ENCODE data around the gene RPL36.

Gene RPL36

DNA sequence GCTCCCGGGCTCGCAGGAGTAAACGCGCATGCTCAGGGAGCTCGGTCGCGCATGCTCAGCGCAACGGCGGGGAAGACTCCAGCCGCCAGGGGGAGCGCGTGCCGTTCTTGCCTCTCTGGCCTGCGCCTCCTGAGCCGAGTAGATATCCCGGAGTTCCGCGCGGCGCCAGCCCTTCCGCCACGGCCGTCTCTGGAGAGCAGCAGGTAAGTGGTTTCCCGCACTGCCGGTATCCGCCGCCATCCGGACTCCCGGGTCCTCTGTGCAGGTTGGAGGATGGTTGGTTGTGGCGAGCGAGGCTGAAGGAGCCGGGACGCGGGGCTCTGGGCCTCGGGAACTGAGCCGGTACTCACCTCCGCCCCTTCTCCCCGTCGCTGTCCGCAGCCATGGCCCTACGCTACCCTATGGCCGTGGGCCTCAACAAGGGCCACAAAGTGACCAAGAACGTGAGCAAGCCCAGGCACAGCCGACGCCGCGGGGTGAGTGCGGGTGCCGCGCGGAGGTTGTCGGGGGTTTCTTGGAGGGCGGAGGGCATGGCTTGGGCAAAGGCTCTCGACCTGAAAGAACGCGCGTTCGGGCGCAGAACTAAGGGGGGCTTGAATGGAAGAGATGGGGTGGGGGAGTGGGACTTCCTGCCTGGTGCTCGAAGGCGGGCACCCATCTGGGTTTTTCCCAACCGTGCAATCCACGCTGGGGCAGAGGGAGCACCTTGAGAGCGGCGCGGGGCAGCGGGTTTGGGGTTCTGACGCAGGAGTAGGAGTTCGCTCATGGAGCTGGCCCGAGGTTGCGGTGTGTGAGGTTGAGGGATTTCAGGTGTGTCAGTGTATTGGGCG, at the start of gene RPL36:
RPL36 (plus strand) TSS at position 171 of the 830 bp plus-strand sequence; CDS start at position 384, 213 bp downstream.
- peak; percentile 75 for ATAC-seq
- Mint-ChIP-seq H3K4me1 (peaks cover 54% of the 10 kb centered on the region), H3K27ac (peak within 1 kb of the TSS; percentile 97), H3K9me3 (no peaks in the 10 kb centered on the region), H3K27me3 (no peaks in the 10 kb centered on the region), H3K4me3 (peak within 1 kb of the TSS; percentile 96), H3K36me3 (peaks cover 42% of the 10 kb centered on the region)

DNA sequence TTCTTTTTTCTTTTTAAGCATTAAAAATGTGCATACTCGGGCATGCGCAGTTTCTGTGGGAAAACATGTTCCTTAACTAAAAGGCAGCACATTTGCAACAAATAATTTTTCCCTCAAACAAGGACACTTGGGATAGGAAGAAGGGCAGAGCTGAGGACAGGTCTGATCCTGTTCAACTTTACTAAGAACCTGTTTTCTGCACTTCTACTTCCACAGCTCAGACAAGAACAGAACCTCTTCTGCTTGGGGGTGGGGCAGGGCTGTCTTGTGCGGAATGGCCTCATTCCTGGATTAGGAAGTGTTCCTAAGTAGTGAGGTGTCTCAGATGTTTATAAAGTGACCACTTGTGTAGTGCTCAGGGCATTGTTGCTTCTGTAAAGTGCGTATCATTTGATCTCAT, 48.9 kb upstream of the RPL36 start:
- H3K9me3 Mint-ChIP-seq: no peaks in the 10 kb centered on the region
- ATAC-seq: no peak
- H3K4me1 Mint-ChIP-seq: peaks cover 50% of the 10 kb centered on the region
- no peaks in the 10 kb centered on the region for H3K27me3 Mint-ChIP-seq
- no peak overlapping the region for H3K27ac Mint-ChIP-seq
- H3K36me3 Mint-ChIP-seq: peaks cover 41% of the 10 kb centered on the region
- H3K4me3 Mint-ChIP-seq: no peak overlapping the region

DNA sequence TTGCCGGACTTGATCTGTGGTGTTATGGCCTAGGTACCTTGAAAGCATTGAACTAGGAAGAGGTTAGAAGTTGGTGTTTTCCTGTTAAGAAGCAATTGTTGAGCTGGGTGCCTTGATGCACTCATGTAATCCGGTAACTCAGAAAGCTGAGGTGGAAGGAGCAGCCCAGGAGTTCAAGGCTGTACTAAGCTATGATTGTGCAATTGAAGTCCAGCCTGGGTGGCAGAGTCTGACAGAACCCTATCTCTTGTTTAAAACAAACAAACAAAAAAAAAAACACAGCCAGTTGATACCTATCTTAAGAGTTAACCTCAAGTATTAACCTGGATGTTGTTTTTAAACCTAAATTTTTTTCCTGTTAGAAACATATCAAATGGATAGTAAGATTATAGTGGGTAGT, 47.9 kb upstream of the RPL36 start:
- no peak overlapping the region for H3K27ac Mint-ChIP-seq
- H3K4me1 Mint-ChIP-seq: peaks cover 59% of the 10 kb centered on the region
- H3K9me3 Mint-ChIP-seq: no peaks in the 10 kb centered on the region
- H3K27me3 Mint-ChIP-seq: no peaks in the 10 kb centered on the region
- no peak for ATAC-seq
- no peak overlapping the region for H3K4me3 Mint-ChIP-seq
- peaks cover 51% of the 10 kb centered on the region for H3K36me3 Mint-ChIP-seq

DNA sequence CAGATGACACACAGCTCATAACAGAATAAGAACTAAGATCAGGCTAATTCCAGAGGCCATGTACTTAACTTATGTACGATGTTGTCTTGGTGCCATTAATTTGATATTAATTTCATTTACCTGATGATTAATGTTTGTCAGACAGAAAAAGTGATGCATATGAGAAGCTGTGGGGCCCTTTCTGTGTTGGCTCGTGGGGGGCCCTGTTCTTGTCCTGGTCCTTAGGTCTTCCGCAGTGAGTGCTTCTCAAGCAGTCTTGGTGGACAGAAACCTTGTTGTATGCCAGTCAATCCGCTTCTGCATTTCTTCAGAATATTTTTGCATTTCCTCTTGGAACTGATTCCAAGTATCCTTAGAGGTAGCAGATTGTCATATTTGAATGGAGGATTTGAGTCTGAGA, 47.0 kb upstream of the RPL36 start:
- peaks cover 51% of the 10 kb centered on the region for H3K4me1 Mint-ChIP-seq

DNA sequence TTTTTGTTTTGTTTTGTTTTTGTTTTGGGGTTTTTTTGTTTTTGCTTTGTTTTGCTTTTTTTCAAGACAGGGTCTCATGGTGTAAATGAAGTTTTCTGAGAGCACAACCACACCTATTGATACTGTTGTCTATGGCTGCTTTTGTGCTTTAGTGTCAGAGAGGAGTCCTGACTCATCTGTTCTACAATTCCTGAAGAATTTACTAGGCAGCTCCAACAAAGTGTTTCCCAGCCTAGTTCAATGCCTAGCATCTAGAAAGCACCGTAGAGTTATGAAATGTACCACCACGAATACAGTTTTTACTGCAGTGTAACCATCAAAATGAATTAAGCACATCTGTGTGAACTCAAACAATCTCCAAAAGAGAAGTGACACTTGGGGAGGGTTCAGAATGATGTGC, 46.1 kb upstream of the RPL36 start:
- H3K4me3 Mint-ChIP-seq: no peak overlapping the region
- peaks cover 51% of the 10 kb centered on the region for H3K4me1 Mint-ChIP-seq
- no peaks in the 10 kb centered on the region for H3K9me3 Mint-ChIP-seq
- ATAC-seq: no peak
- peak overlapping the region; percentile 5 for H3K27ac Mint-ChIP-seq
- no peaks in the 10 kb centered on the region for H3K27me3 Mint-ChIP-seq
- peaks cover 62% of the 10 kb centered on the region for H3K36me3 Mint-ChIP-seq

More for the DNA sequence above, 47.0 kb upstream of the RPL36 start:
- Mint-ChIP-seq H3K27ac (no peak overlapping the region), H3K9me3 (no peaks in the 10 kb centered on the region), H3K27me3 (no peaks in the 10 kb centered on the region), H3K36me3 (peaks cover 56% of the 10 kb centered on the region), H3K4me3 (no peak overlapping the region)
- ATAC-seq: no peak

DNA sequence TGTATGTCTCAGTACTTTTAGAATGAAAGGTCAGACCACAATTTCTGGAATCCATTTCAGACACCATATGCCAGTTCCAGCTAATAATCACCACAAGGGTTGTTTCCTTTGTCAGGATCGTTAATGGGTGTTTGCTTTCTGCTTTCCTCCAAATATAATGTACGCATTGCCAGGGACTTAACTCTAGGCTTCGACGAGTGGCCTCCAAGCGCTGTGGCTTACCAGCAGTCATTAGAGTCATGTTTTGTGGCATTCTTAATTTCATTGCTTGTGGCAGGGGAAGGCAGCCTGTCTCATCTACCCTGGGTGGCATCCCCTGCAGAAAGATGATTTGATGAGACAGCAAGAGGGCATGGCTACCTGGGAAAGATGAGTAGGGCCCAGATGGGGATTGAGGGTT, 44.7 kb upstream of the RPL36 start:
- Mint-ChIP-seq H3K27ac (peak overlapping the region; percentile 22), H3K36me3 (peaks cover 66% of the 10 kb centered on the region), H3K4me3 (no peak overlapping the region)

GRCh38 chr19:5646703-5647102, 43.4 kb upstream of the RPL36 start:
- H3K4me3 Mint-ChIP-seq: no peak overlapping the region
- no peaks in the 10 kb centered on the region for H3K9me3 Mint-ChIP-seq
- H3K4me1 Mint-ChIP-seq: peaks cover 39% of the 10 kb centered on the region
- peak overlapping the region; percentile 48 for H3K27ac Mint-ChIP-seq
- ATAC-seq: no peak
- peaks cover 71% of the 10 kb centered on the region for H3K36me3 Mint-ChIP-seq
- H3K27me3 Mint-ChIP-seq: no peaks in the 10 kb centered on the region

More for the DNA sequence above, 44.7 kb upstream of the RPL36 start:
- Mint-ChIP-seq H3K4me1 (peaks cover 45% of the 10 kb centered on the region), H3K27me3 (no peaks in the 10 kb centered on the region), H3K9me3 (no peaks in the 10 kb centered on the region)
- no peak for ATAC-seq

GRCh38 chr19:5648464-5648863, 41.6 kb upstream of the RPL36 start:
- Mint-ChIP-seq H3K4me1 (peaks cover 35% of the 10 kb centered on the region), H3K36me3 (peaks cover 75% of the 10 kb centered on the region), H3K9me3 (no peaks in the 10 kb centered on the region), H3K27me3 (no peaks in the 10 kb centered on the region), H3K27ac (no peak overlapping the region), H3K4me3 (no peak overlapping the region)
- ATAC-seq: no peak

- H3K27ac Mint-ChIP-seq: no peak overlapping the region
- H3K4me1 Mint-ChIP-seq: peaks cover 8% of the 10 kb centered on the region
- no peaks in the 10 kb centered on the region for H3K9me3 Mint-ChIP-seq
- H3K27me3 Mint-ChIP-seq: no peaks in the 10 kb centered on the region
- H3K4me3 Mint-ChIP-seq: no peak overlapping the region
- no peak for ATAC-seq
- H3K36me3 Mint-ChIP-seq: peaks cover 75% of the 10 kb centered on the region
These were observed 38.7 kb upstream of the RPL36 start for GRCh38 chr19:5651361-5651760.

GRCh38 chr19:5652261-5652660, 37.8 kb upstream of the RPL36 start:
- no peaks in the 10 kb centered on the region for H3K4me1 Mint-ChIP-seq
- no peak overlapping the region for H3K27ac Mint-ChIP-seq
- H3K9me3 Mint-ChIP-seq: no peaks in the 10 kb centered on the region
- no peak for ATAC-seq
- H3K36me3 Mint-ChIP-seq: peaks cover 71% of the 10 kb centered on the region
- no peaks in the 10 kb centered on the region for H3K27me3 Mint-ChIP-seq
- H3K4me3 Mint-ChIP-seq: no peak overlapping the region

DNA sequence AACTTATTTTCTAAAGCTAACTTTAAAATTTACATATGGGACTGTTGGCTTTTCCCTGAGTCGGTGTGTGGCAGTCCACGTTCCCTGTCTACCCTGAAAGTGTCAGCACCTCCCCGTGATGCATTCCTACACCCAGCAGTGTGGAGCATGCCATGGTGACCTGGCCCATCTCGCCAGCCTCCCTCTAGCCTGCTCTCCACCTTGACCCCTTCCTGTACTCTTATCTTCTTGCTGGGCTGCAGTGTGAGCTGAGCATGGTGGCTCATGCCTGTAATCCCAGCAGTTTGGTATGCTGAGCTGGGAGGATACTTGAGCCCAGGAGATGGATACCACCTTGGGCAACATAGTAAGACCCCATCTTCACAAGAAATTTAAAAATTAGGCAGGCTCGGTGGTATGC, 35.2 kb upstream of the RPL36 start:
- Mint-ChIP-seq H3K9me3 (no peaks in the 10 kb centered on the region), H3K4me3 (no peak overlapping the region), H3K27me3 (no peaks in the 10 kb centered on the region), H3K36me3 (peaks cover 70% of the 10 kb centered on the region), H3K27ac (no peak overlapping the region), H3K4me1 (no peaks in the 10 kb centered on the region)
- no peak for ATAC-seq

GRCh38 chr19:5655412-5655811, 34.7 kb upstream of the RPL36 start:
- Mint-ChIP-seq H3K36me3 (peaks cover 66% of the 10 kb centered on the region), H3K9me3 (no peaks in the 10 kb centered on the region), H3K4me1 (no peaks in the 10 kb centered on the region), H3K27ac (no peak overlapping the region), H3K27me3 (no peaks in the 10 kb centered on the region), H3K4me3 (no peak overlapping the region)
- ATAC-seq: no peak

DNA sequence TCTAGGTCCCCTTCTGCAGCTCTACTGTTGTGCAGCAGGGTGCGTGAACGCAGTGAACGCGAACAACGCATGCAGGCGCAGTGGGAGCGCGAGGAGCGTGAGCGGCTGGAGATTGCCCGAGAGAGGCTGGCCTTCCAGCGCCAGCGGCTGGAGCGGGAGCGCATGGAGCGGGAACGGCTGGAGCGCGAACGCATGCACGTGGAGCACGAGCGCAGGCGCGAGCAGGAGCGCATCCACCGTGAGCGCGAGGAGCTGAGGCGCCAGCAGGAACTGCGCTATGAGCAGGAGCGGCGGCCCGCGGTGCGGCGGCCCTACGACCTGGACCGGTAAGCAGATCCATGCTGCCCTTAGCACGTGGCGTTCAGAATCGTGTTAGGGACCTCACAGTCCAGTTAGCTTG, 28.6 kb upstream of the RPL36 start:
- H3K27me3 Mint-ChIP-seq: no peaks in the 10 kb centered on the region
- ATAC-seq: no peak
- no peaks in the 10 kb centered on the region for H3K9me3 Mint-ChIP-seq
- H3K27ac Mint-ChIP-seq: no peak overlapping the region
- H3K4me3 Mint-ChIP-seq: no peak overlapping the region
- H3K36me3 Mint-ChIP-seq: peaks cover 58% of the 10 kb centered on the region
- H3K4me1 Mint-ChIP-seq: no peaks in the 10 kb centered on the region

GRCh38 chr19:5663904-5664303, 26.2 kb upstream of the RPL36 start:
- no peaks in the 10 kb centered on the region for H3K9me3 Mint-ChIP-seq
- ATAC-seq: no peak
- H3K4me1 Mint-ChIP-seq: peaks cover 7% of the 10 kb centered on the region
- H3K27me3 Mint-ChIP-seq: no peaks in the 10 kb centered on the region
- H3K27ac Mint-ChIP-seq: no peak overlapping the region
- H3K36me3 Mint-ChIP-seq: peaks cover 65% of the 10 kb centered on the region
- no peak overlapping the region for H3K4me3 Mint-ChIP-seq

- peak overlapping the region; percentile 67 for H3K27ac Mint-ChIP-seq
- no peak for ATAC-seq
- H3K36me3 Mint-ChIP-seq: peaks cover 69% of the 10 kb centered on the region
- no peaks in the 10 kb centered on the region for H3K27me3 Mint-ChIP-seq
- H3K4me3 Mint-ChIP-seq: no peak overlapping the region
- peaks cover 7% of the 10 kb centered on the region for H3K4me1 Mint-ChIP-seq
- no peaks in the 10 kb centered on the region for H3K9me3 Mint-ChIP-seq
These were observed 25.6 kb upstream of the RPL36 start for GRCh38 chr19:5664515-5664914.

DNA sequence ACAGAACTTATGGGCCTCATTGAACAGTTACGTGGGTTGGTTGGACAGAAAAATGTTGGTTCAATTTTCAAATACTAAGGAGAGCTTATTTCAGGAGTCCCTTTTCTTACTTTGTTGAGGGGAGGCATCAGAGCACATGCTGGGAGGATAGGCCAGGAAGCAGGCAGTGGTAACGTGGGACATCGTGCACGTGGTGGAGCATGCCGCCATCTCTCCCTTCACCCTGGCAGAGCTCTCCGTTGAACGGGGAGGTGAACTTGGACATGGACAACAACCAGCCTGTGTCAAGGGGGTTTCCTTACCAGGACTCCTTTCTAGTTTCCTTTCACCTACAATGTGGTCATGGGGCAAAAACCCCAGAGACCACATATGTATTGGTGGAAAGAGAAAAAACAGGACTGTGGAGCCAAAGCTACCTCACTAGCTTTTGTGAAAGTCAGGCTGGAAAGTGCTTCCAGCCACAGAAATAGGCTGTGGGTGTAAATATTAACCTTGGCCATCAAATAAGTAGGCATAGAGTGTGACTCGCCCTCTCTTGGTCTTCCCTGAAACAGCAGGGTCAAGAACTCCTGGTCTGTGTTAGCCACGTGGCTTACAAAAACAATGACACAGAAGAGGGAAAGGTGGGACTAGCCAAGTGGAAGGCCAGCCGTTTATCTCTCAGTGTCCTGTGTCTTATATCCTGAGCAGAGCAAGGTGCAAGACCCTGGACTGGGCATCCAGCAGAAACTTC, 24.1 kb upstream of the RPL36 start:
- peaks cover 70% of the 10 kb centered on the region for H3K36me3 Mint-ChIP-seq

More for the DNA sequence above, 24.1 kb upstream of the RPL36 start:
- H3K27me3 Mint-ChIP-seq: no peaks in the 10 kb centered on the region
- H3K4me1 Mint-ChIP-seq: peaks cover 7% of the 10 kb centered on the region
- H3K27ac Mint-ChIP-seq: peak overlapping the region; percentile 67
- ATAC-seq: peak; percentile 44
- H3K4me3 Mint-ChIP-seq: no peak overlapping the region
- no peaks in the 10 kb centered on the region for H3K9me3 Mint-ChIP-seq

Data from stimulated activated memory B cell treated with anti-CD40 and anti-IgM and Interleukin-4, amounts not matched to agents 10 μg/mL and 1 μg/mL and 100 μg/mL, for 72 hours (primary cell).